Naive thymus-derived CD4-positive, alpha-beta T cell (primary cell): ENCODE data around the gene ATP9A. TPM values are rescaled to one million over a fixed set of nuclear protein-coding genes. Genes with fewer than 3 reads are reported as not detected.
"Not testable (repeated sequence)": the region's sequence is repeated elsewhere in the genome, so short reads cannot be mapped to it uniquely, and the experiment has no call there.

ENCODE experiments used
- ATAC-seq: fragments of 150-1000 bp; cut with Tn5 transposase; 2 replicates; pipeline ENCODE4 v1.10.0; 2021; ENCODE audit warnings: mild to moderate bottlenecking, moderate library complexity
- CTCF ChIA-PET: fragments of 350-600 bp; sonication (Branson Sonifier 250); formaldehyde crosslinking; loops from one replicate; lab custom pipeline; 2021; ENCODE audit warnings: antibody characterized with exemption; lab: Charles Lee
- POLR2A ChIA-PET: fragments of 350-600 bp; sonication (Branson Sonifier 250); formaldehyde crosslinking; loops from one replicate; lab custom pipeline; 2021; ENCODE audit warnings: antibody characterized with exemption, inconsistent platforms; lab: Charles Lee
- DNase-seq, 9 donors: peaks; one replicate each; pipeline versions ENCODE4 v3.0.0 to v3.0.0-alpha.2; 2020 to 2022; ENCODE audit warnings: mixed read lengths in 1 of 9
- H3K27ac ChIP-seq: one replicate; pipeline ENCODE4 v1.7.0; 2013; ENCODE audit warnings: mild to moderate bottlenecking, low read depth, low read length, moderate library complexity
- H3K27me3 ChIP-seq, 2 donors: one replicate each; pipeline ENCODE4 v1.7.0; 2013; ENCODE audit warnings: low read length in 2 of 2, mild to moderate bottlenecking in 2 of 2, moderate library complexity in 2 of 2; ENCODE audit not compliant: control insufficient read depth in 2 of 2, insufficient read depth in 2 of 2
- H3K36me3 ChIP-seq, 3 experiments: 1 replicate in 2 of 3; 2 replicates in 1 of 3; pipeline ENCODE4 v1.7.0; 2013; ENCODE audit warnings: low read length in 3 of 3, mild to moderate bottlenecking in 3 of 3, moderate library complexity in 1 of 3; ENCODE audit not compliant: insufficient read depth in 3 of 3, control insufficient read depth in 2 of 3
- H3K4me1 ChIP-seq, 2 donors: one replicate each; pipeline ENCODE4 v1.7.0; 2013; ENCODE audit warnings: low read length in 2 of 2, mild to moderate bottlenecking in 2 of 2, moderate library complexity in 1 of 2; ENCODE audit not compliant: control insufficient read depth in 2 of 2, insufficient read depth in 2 of 2
- H3K4me3 ChIP-seq: 2 replicates; pipeline ENCODE4 v1.7.0; 2013; ENCODE audit warnings: mild to moderate bottlenecking, low read length
- H3K9me3 ChIP-seq, 3 experiments: 1 replicate in 2 of 3; 2 replicates in 1 of 3; pipeline ENCODE4 v1.7.0; 2013; ENCODE audit warnings: low read length in 3 of 3; ENCODE audit not compliant: control insufficient read depth in 2 of 3
- H3K27ac Mint-ChIP-seq, 9 donors: one replicate each; pipeline ENCODE4 v1.8.0; 2020 to 2022; ENCODE audit warnings: mixed read lengths in 9 of 9, mild to moderate bottlenecking in 8 of 9, moderate library complexity in 5 of 9, inconsistent platforms in 2 of 9
- H3K27me3 Mint-ChIP-seq, 5 donors: one replicate each; pipeline ENCODE4 v1.8.0; 2021 to 2022; ENCODE audit warnings: mixed read lengths in 5 of 5, mild to moderate bottlenecking in 1 of 5
- H3K36me3 Mint-ChIP-seq, 5 donors: one replicate each; pipeline ENCODE4 v1.8.0; 2020 to 2022; ENCODE audit warnings: mixed read lengths in 5 of 5, mild to moderate bottlenecking in 3 of 5, inconsistent platforms in 1 of 5
- H3K4me1 Mint-ChIP-seq, 7 donors: one replicate each; pipeline ENCODE4 v1.8.0; 2020 to 2022; ENCODE audit warnings: mixed read lengths in 7 of 7, mild to moderate bottlenecking in 3 of 7, inconsistent platforms in 1 of 7
- H3K4me3 Mint-ChIP-seq, 10 donors: one replicate each; pipeline ENCODE4 v1.8.0; 2020 to 2022; ENCODE audit warnings: mild to moderate bottlenecking in 10 of 10, mixed read lengths in 10 of 10, moderate library complexity in 6 of 10, inconsistent platforms in 2 of 10
- H3K9me3 Mint-ChIP-seq, 11 donors: one replicate each; pipeline ENCODE4 v1.8.0; 2020 to 2022; ENCODE audit warnings: mixed read lengths in 11 of 11, mild to moderate bottlenecking in 4 of 11, inconsistent platforms in 1 of 11, moderate library complexity in 1 of 11
- intact Hi-C, 2 donors: fragments of 100-400 bp; cut with micrococcal nuclease; formaldehyde crosslinking; loops; one replicate each; pipeline ENCODE4 v1.15.1; 2023
- polyA plus RNA-seq, 2 donors: library from polyadenylated mRNA; unstranded; fragments of 300-500 nt; fragmentation: Illumina TruSeq; gene quantifications; one replicate each; pipeline ENCODE4 v1.2.3, GENCODE V29; 2021
- total RNA-seq, 6 experiments: library from RNA in 5 of 6; stranded (reverse) in 5 of 6; gene quantifications; 1 replicate in 5 of 6; 2 replicates in 1 of 6; pipeline ENCODE4 v1.2.3 and lab custom pipeline; 2021 to 2026

ATP9A gene
- total and polyA plus RNA-seq, 7 experiments from 2014 or later: 0.05 to 2.0 (median 0.83) TPM; not detected in 3

DNA sequence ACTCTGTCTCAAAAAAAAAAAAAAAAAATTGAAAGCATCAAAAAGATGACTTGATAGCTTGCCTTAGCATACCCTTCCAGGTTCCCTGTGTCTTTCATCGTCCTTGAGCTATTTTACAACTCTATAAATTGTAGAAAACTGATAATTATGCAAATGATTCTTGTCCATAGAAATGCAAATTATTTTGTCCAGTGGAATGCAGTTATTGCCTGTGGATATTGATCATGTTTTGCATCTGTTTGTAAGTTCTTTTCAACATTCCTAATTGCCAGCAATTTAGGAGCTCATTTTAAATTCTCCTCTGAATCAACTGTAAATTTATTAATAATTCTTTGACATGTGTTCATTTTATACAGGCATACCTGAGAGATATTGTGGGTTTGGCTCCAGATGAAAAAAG is 7.1 kb upstream of the ATP9A start:
- Mint-ChIP-seq H3K4me1 (no peaks in the 10 kb centered on the region), H3K27ac (no peak overlapping the region), H3K9me3 (peaks cover 0 to 17% (median 3%) of the 10 kb centered on the region in 11 donors), H3K36me3 (peaks cover 0 to 4% (median 0%) of the 10 kb centered on the region in 5 donors), H3K27me3 (peaks cover 0 to 28% (median 13%) of the 10 kb centered on the region in 5 donors), H3K4me3 (no peak overlapping the region)
- intact Hi-C loops: no loop called here
- ChIA-PET CTCF (no interaction called here), POLR2A (no interaction called here)
- Histone ChIP-seq H3K27ac (no peak overlapping the region), H3K36me3 (no peaks in the 10 kb centered on the region), H3K27me3 (no peaks in the 10 kb centered on the region), H3K9me3 (no peaks in the 10 kb centered on the region), H3K4me3 (no peak overlapping the region), H3K4me1 (no peaks in the 10 kb centered on the region)
- ATAC-seq (no peak), DNase-seq (no peak)

DNA sequence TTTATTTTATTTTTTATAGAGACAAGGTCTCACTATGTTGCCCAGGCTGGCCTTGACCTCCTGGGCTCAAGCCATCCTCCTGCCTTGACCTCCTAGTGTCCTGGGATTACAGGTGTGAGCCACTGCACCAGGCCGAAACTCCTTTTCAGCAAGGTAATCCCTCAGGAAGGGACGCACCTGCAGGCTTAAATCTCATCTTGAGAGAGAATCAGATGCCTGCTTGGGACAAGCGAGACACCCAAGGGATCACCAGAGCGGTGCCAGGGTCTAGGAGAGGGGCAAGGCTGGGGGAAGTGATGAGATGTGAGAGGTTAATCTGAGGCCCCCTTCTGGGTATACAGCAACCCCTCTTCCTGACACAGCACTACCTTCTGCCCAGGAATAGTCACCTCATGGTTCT is 4.0 kb upstream of the ATP9A start:
- no peak overlapping the region for H3K27ac Mint-ChIP-seq
- H3K27me3 ChIP-seq: no peaks in the 10 kb centered on the region
- H3K36me3 Mint-ChIP-seq: peaks cover 0 to 5% (median 4%) of the 10 kb centered on the region in 5 donors
- intact Hi-C loops: no loop called here
- H3K27ac ChIP-seq: no peak overlapping the region
- ChIA-PET POLR2A (no interaction called here), CTCF (no interaction called here)
- ATAC-seq (no peak), DNase-seq (no peak)
- H3K4me3 ChIP-seq: no peak overlapping the region
- no peak overlapping the region for H3K4me3 Mint-ChIP-seq
- peaks cover 18 to 46% (median 32%) of the 10 kb centered on the region in 5 donors for H3K27me3 Mint-ChIP-seq
- H3K36me3 ChIP-seq: no peaks in the 10 kb centered on the region
- no peaks in the 10 kb centered on the region for H3K9me3 ChIP-seq
- H3K9me3 Mint-ChIP-seq: peaks cover 0 to 6% (median 0%) of the 10 kb centered on the region in 11 donors
- peaks cover 0 to 4% of the 10 kb centered on the region in 2 donors for H3K4me1 ChIP-seq
- peaks cover 7 to 10% (median 9%) of the 10 kb centered on the region in 7 donors for H3K4me1 Mint-ChIP-seq

DNA sequence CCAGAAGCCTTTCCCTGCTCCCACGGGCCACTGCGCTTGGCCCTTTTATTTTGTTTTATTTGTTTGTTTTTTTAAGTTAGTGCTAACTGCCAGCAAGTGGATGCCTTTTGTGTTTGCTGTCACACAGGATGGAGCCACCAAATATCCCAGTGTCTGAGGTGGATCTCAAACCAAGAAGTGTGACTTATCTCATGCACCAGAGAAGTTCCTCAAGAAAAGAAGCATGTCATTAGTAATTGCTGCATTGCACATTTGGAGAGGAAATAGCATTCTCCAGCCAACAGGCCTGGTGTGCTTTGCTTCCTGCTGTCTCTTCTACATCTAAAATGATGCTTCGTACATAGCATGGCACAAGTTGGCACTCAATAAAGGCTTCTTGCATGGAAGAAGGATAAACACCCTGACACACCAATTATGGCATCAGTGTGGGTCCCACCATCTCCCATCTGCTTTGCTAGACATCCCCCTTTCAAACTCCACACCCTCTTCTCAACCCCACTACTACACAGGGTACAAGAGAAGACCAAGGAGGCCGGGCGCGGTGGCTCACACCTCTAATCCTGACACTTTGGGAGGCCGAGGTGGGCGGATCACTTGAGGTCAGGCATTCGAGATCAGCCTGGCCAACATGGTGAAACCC is 1.9 kb upstream of the ATP9A start:
- H3K27ac ChIP-seq: no peak overlapping the region
- ChIA-PET POLR2A (interaction anchor here (0.6 kb wide), 1 partner anchor 401 kb away, joined by 3 read pairs; no protein-coding TSS in a partner anchor), CTCF (no interaction called here)
- no peaks in the 10 kb centered on the region for H3K27me3 ChIP-seq
- H3K9me3 ChIP-seq: no peaks in the 10 kb centered on the region
- H3K4me3 ChIP-seq: no peak overlapping the region
- DNase-seq (no peak), ATAC-seq (no peak)
- Mint-ChIP-seq H3K27ac (no peak overlapping the region), H3K36me3 (peaks cover 0 to 5% (median 4%) of the 10 kb centered on the region in 5 donors), H3K4me3 (peak overlapping the region in 3 of 10 donors; percentile 32 to 47 (median 34)), H3K27me3 (peaks cover 20 to 53% (median 37%) of the 10 kb centered on the region in 5 donors), H3K4me1 (peaks cover 7 to 15% (median 9%) of the 10 kb centered on the region in 7 donors), H3K9me3 (peaks cover 0 to 5% (median 0%) of the 10 kb centered on the region in 11 donors)
- H3K4me1 ChIP-seq: peaks cover 0 to 4% of the 10 kb centered on the region in 2 donors
- intact Hi-C loops: no loop called here
- no peaks in the 10 kb centered on the region for H3K36me3 ChIP-seq

DNA sequence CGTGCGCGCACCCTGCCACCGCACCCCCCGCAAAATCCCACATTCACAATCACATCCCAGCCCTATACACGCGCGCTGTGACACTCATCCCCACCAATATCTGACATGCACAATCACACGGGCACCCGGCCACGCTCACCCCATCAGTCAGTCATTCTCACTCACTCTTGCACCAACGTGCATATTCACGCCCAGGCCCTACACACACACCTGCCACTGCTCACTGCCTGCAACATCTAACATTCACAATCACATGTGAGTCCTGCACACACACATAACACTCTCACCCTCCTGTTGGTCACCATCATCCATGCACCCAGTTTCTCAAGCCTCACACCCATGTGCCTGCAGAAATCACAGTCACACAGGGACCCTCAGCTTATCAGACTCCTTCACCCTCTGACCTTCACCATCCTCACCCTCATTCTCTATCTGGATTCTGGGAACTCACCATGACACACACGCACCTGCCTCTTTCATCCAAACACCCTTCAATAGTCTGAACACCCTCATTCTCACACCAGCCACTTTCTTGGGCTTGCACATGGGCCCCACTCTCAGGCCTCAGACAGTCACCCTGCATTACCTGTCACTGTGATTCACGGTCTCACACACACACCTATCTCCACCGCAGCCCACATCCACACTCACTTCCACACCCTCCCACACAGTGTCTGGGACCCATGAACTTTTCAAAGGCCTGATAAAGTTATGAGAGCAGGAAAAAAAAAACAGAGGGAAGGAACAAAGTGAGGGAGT is 748 bp upstream of the ATP9A start:
- intact Hi-C loops: no loop called here
- Histone ChIP-seq H3K27ac (no peak overlapping the region), H3K27me3 (no peaks in the 10 kb centered on the region), H3K4me3 (no peak overlapping the region), H3K9me3 (no peaks in the 10 kb centered on the region), H3K4me1 (peaks cover 0 to 4% of the 10 kb centered on the region in 2 donors), H3K36me3 (no peaks in the 10 kb centered on the region)
- ATAC-seq (no peak), DNase-seq (no peak)
- Mint-ChIP-seq H3K36me3 (peaks cover 0 to 5% (median 4%) of the 10 kb centered on the region in 5 donors), H3K4me3 (peak overlapping the region; percentile 56 to 84 (median 73)), H3K9me3 (peaks cover 0 to 5% (median 0%) of the 10 kb centered on the region in 11 donors), H3K27me3 (peaks cover 22 to 60% (median 37%) of the 10 kb centered on the region in 5 donors), H3K27ac (peak overlapping the region in 2 of 9 donors; percentile 2 to 6), H3K4me1 (peaks cover 7 to 15% (median 9%) of the 10 kb centered on the region in 7 donors)
- ChIA-PET CTCF (no interaction called here), POLR2A (no interaction called here)

DNA sequence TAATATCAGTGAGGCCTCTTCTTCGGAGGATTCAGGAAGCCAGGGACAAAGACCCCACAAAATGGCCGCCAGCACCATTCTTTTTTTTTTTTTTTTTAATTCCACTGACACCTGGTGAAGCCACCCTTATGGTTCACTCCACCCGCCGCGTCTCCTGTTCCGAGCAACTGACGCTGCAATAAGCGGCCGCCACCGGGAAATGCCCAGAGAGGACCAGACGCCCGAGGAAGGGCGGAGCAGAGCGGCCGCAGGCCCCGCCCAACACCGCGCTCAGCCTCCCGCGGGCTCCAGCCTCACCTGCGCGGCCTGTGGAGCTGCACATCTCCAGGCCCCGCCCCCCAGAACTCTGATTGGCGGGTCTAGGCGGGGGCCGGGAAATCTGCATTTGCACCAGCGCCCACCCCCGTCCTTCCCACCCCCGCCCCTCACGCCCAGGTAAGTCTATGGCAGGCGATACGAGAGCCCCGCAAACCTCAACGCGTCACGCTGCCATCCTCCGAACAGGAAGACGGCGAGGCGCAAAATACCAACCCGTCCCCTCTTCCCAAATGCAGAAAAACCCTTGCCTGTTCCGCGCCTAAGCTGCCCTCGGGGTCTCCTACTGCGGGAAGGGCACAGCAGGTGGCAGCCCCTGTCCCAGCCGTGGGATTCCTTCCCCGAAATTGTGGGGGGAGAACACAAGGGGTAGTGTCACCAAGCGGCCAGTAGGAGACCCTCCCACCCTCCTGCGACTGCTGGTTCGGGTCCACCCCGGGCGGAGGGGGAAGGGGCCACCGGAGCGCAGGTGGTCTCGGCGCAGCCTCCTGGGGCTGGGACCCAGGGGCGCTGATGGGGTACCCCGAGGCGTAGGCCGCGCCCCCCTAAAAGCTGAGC is 960 bp downstream of the ATP9A start:
- Mint-ChIP-seq H3K27me3 (peaks cover 22 to 48% (median 28%) of the 10 kb centered on the region in 5 donors), H3K4me1 (peaks cover 7 to 15% (median 9%) of the 10 kb centered on the region in 7 donors), H3K4me3 (peak overlapping the region in 8 of 10 donors; percentile 17 to 76 (median 58)), H3K27ac (no peak overlapping the region), H3K36me3 (peaks cover 0 to 5% (median 4%) of the 10 kb centered on the region in 5 donors), H3K9me3 (peaks cover 0 to 5% (median 0%) of the 10 kb centered on the region in 11 donors)
- DNase-seq (peak in 1 of 9 donors; percentile 69), ATAC-seq (peak; percentile 71)
- ChIA-PET CTCF (no interaction called here), POLR2A (no interaction called here)
- Histone ChIP-seq H3K4me1 (peaks cover 0 to 4% of the 10 kb centered on the region in 2 donors), H3K27me3 (no peaks in the 10 kb centered on the region), H3K27ac (no peak overlapping the region), H3K4me3 (peak overlapping the region; percentile 27), H3K36me3 (no peaks in the 10 kb centered on the region), H3K9me3 (no peaks in the 10 kb centered on the region)
- intact Hi-C loops: no loop called here

DNA sequence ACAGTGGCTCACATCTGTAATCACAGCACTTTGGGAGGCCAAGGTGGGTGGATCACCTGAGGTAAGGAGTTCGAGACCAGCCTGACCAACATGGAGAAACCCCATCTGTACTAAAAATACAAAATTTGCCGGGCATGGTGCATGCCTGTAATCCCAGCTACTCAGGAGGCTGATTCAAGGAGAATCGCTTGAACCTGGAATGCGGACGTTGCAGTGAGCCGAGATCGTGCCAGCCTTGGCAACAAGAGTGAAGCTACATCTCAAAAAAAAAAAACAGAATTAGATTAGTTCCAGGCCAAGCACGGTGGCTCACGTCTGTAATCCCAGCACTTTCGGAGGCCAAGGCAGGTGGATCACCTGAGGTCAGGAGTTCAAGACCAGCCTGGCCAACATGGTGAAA is 2.8 kb downstream of the ATP9A start:
- POLR2A ChIA-PET: interaction anchor here (0.6 kb wide), 2 partner anchors 9 to 15 kb away, joined by 4 to 6 read pairs; no protein-coding TSS in a partner anchor
- not testable (repeated sequence) for H3K36me3 Mint-ChIP-seq

More for the DNA sequence above, 2.8 kb downstream of the ATP9A start:
- H3K9me3 ChIP-seq, ATAC-seq, intact Hi-C loops, CTCF ChIA-PET, H3K9me3 Mint-ChIP-seq, H3K4me1 ChIP-seq, DNase-seq, H3K4me3 ChIP-seq, H3K27ac ChIP-seq, H3K27me3 ChIP-seq, H3K36me3 ChIP-seq, H3K4me3 Mint-ChIP-seq: not testable (repeated sequence)
- H3K27me3 Mint-ChIP-seq: peaks cover 22 to 47% (median 23%) of the 10 kb centered on the region in 5 donors
- peaks cover 7 to 15% (median 9%) of the 10 kb centered on the region in 7 donors for H3K4me1 Mint-ChIP-seq
- peak overlapping the region in 1 of 9 donors; percentile 51 for H3K27ac Mint-ChIP-seq
